Keratinocyte (primary cell): ENCODE results near the gene BICRAL. TPM values are rescaled to one million over a fixed set of nuclear protein-coding genes. Genes with fewer than 3 reads are reported as not detected.

Experiments used
- DNase-seq: peaks from one replicate; pipeline ENCODE4 v3.0.0-alpha.2; 2011; ENCODE audit warnings: low read depth, missing footprints, low spot score
- FAIRE-seq: peaks from 2 replicates; lab custom pipeline; 2011; peaks lifted over from hg19 to GRCh38; lab: Jason Lieb, UNC
- H2AFZ ChIP-seq: 2 replicates; pipeline ENCODE4 v1.6.0; 2012; ENCODE audit warnings: low read length, control low read depth, inconsistent platforms; ENCODE audit not compliant: control insufficient read depth
- H3K27ac ChIP-seq: 2 replicates; pipeline ENCODE4 v1.5.1; 2011; ENCODE audit warnings: low read length; ENCODE audit not compliant: control insufficient read depth, insufficient read depth
- H3K27me3 ChIP-seq: 3 replicates; pipeline ENCODE4 v1.6.0; 2011; ENCODE audit warnings: low read length; ENCODE audit not compliant: control insufficient read depth, insufficient read depth; ENCODE audit errors: extremely low read depth
- H3K36me3 ChIP-seq, 2 experiments: 2 replicates in 1 of 2; 3 replicates in 1 of 2; pipeline ENCODE4 v1.5.1; 2011; ENCODE audit warnings: low read length in 2 of 2, mild to moderate bottlenecking in 1 of 2; ENCODE audit not compliant: control insufficient read depth in 2 of 2, insufficient read depth in 2 of 2; ENCODE audit errors: extremely low read depth in 1 of 2
- H3K4me1 ChIP-seq: 3 replicates; pipeline ENCODE4 v1.5.1; 2011; ENCODE audit warnings: low read length; ENCODE audit not compliant: control insufficient read depth, insufficient read depth; ENCODE audit errors: extremely low read depth
- H3K4me2 ChIP-seq: 3 replicates; pipeline ENCODE4 v1.6.0; 2011; ENCODE audit warnings: low read depth, low read length; ENCODE audit not compliant: control insufficient read depth, insufficient read depth; ENCODE audit errors: extremely low read depth
- H3K4me3 ChIP-seq, 3 experiments: fragments of 200-600 bp in 1 of 3; sonication (generic) in 1 of 3; 2 replicates in 2 of 3; 3 replicates in 1 of 3; pipeline ENCODE4 v1.5.1; 2011 to 2016; ENCODE audit warnings: low read length in 3 of 3, mild to moderate bottlenecking in 3 of 3, control low read depth in 2 of 3, inconsistent platforms in 1 of 3, low read depth in 1 of 3, mixed read lengths in 1 of 3, mixed run types in 1 of 3, moderate library complexity in 1 of 3; ENCODE audit not compliant: control insufficient read depth in 2 of 3, insufficient read depth in 2 of 3; ENCODE audit errors: extremely low read depth in 1 of 3
- H3K79me2 ChIP-seq: 2 replicates; pipeline ENCODE4 v1.6.0; 2012; ENCODE audit warnings: low read length; ENCODE audit not compliant: control insufficient read depth, insufficient read depth
- H3K9ac ChIP-seq: 3 replicates; pipeline ENCODE4 v1.6.0; 2011; ENCODE audit warnings: low read length; ENCODE audit not compliant: control insufficient read depth, insufficient read depth; ENCODE audit errors: extremely low read depth
- H3K9me1 ChIP-seq: 3 replicates; pipeline ENCODE4 v1.6.0; 2011; ENCODE audit warnings: low read length; ENCODE audit not compliant: control insufficient read depth, insufficient read depth; ENCODE audit errors: extremely low read depth
- H3K9me3 ChIP-seq: 2 replicates; pipeline ENCODE4 v1.5.1; 2012; ENCODE audit warnings: low read depth, low read length; ENCODE audit not compliant: control insufficient read depth
- H4K20me1 ChIP-seq: 3 replicates; pipeline ENCODE4 v1.6.0; 2011; ENCODE audit warnings: low read length; ENCODE audit not compliant: control insufficient read depth, insufficient read depth; ENCODE audit errors: extremely low read depth
- CTCF ChIP-seq, 3 experiments: IDR thresholded peaks in 1 of 3; conservative IDR thresholded peaks in 1 of 3; optimal IDR thresholded peaks in 1 of 3; 2 replicates in 2 of 3; 3 replicates in 1 of 3; pipeline versions ENCODE3 to v1.5.1; 2011; ENCODE audit warnings: low read length in 3 of 3, mild to moderate bottlenecking in 3 of 3, moderate library complexity in 2 of 3, control low read depth in 1 of 3, inconsistent platforms in 1 of 3; ENCODE audit not compliant: insufficient read depth in 2 of 3; ENCODE audit errors: extremely low read depth in 1 of 3
- EZH2 ChIP-seq: IDR thresholded peaks from one replicate; pipeline ENCODE4 v1.6.1; 2012; ENCODE audit warnings: inconsistent platforms, mild to moderate bottlenecking, low read length, moderate library complexity
- dilution Hi-C: fragments of 300-500 bp; cut with MboI; formaldehyde crosslinking; loops from one replicate; pipeline ENCODE4 v1.7.0; 2020; ENCODE audit warnings: low sequenced_read_pairs; ENCODE audit not compliant: extremely low pct_ligation_motif_present
- polyA plus RNA-seq, 5 experiments: library from polyadenylated mRNA; depleted of rRNA in 3 of 5; stranded (reverse) in 3 of 5; stranded (forward) in 1 of 5; unstranded in 1 of 5; fragments of >200 nt; gene quantifications; 1 replicate in 1 of 5; 2 replicates in 3 of 5; 3 replicates in 1 of 5; pipeline versions ENCODE4 v1.2.1 to v1.2.3, GENCODE V29; 2011 to 2012; ENCODE audit warnings: missing spikeins in 2 of 5, low read depth in 1 of 5, low replicate concordance in 1 of 5

The BICRAL gene
- polyA plus RNA-seq, 1 donor (not counting 4 experiments of a cell fraction or from before 2014, with no cell fraction given) = 5.0 TPM

DNA sequence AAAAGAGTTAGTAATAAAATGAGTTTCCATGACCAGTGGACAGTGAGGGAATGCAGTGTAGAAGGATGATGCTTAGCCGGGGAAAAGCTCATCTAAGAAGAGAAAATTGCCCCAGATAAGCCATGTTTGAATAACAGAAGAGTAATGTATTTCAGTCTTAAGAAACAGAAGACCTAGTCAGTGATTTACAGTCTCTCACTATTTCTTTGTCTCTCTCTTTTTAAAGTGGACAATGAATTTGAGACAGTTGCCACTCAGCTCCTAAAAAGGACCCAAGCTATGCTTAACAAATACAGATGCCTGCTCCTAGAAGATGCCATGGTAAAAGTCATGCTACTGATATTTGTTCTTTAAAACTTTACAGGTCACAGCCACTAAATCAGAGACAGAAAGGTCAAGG, 78.2 kb downstream of the BICRAL start:
- Histone ChIP-seq H3K4me2 (no peak overlapping the region), H3K4me3 (no peak overlapping the region), H3K9me3 (no peaks in the 10 kb centered on the region), H3K36me3 (peaks cover 8 to 9% of the 10 kb centered on the region in 2 experiments), H3K79me2 (no peaks in the 10 kb centered on the region), H3K27ac (no peak overlapping the region), H2AFZ (no peak overlapping the region), H4K20me1 (no peaks in the 10 kb centered on the region), H3K4me1 (no peaks in the 10 kb centered on the region), H3K27me3 (no peaks in the 10 kb centered on the region), H3K9me1 (no peaks in the 10 kb centered on the region), H3K9ac (no peak overlapping the region)
- dilution Hi-C loops = no loop called here
- DNase-seq = no peak
- no peak for FAIRE-seq
- TF ChIP-seq CTCF (optimal IDR thresholded peaks at IDR 0.05 in 1 of 3, IDR thresholded peaks at IDR 0.05 in 1 of 3, conservative IDR thresholded peaks at IDR 0.05 in 1 of 3; ENCODE audit: extremely low read depth in 1 of 3, insufficient read depth in 2 of 3, low read length in 3 of 3) = no peak
- no peak for TF ChIP-seq EZH2

- no peaks in the 10 kb centered on the region for H4K20me1 ChIP-seq
- no peak for FAIRE-seq
- H3K27ac ChIP-seq = no peak overlapping the region
- dilution Hi-C loops = no loop called here
- no peak overlapping the region for H2AFZ ChIP-seq
- no peaks in the 10 kb centered on the region for H3K9me3 ChIP-seq
- DNase-seq = no peak
- no peak overlapping the region for H3K4me3 ChIP-seq
- no peaks in the 10 kb centered on the region for H3K79me2 ChIP-seq
- no peaks in the 10 kb centered on the region for H3K9me1 ChIP-seq
- TF ChIP-seq CTCF (optimal IDR thresholded peaks at IDR 0.05 in 1 of 3, IDR thresholded peaks at IDR 0.05 in 1 of 3, conservative IDR thresholded peaks at IDR 0.05 in 1 of 3; ENCODE audit: extremely low read depth in 1 of 3, insufficient read depth in 2 of 3, low read length in 3 of 3) = no peak
- no peak for TF ChIP-seq EZH2
- H3K36me3 ChIP-seq = peaks cover 9% of the 10 kb centered on the region in 2 experiments
- no peaks in the 10 kb centered on the region for H3K4me1 ChIP-seq
- H3K9ac ChIP-seq = no peak overlapping the region
- no peak overlapping the region for H3K4me2 ChIP-seq
- H3K27me3 ChIP-seq = no peaks in the 10 kb centered on the region
These were observed 78.6 kb downstream of the BICRAL start for GRCh38 chr6:42860481-42860880.
